GM13977 (cell line): ENCODE results near the gene CCND2.
A peak's percentile ranks its signal among the peaks of the same experiment; 100 is the strongest.

Source experiments
- DNase-seq: peaks from one replicate; pipeline ENCODE4 v3.0.0; 2012; ENCODE audit warnings: low spot score
- CTCF ChIP-seq: IDR thresholded peaks from 2 replicates; pipeline ENCODE4 v1.5.1; 2012; ENCODE audit warnings: mild to moderate bottlenecking, control low read depth; ENCODE audit not compliant: insufficient read depth; ENCODE audit errors: extremely low read depth, missing control alignments
- in situ Hi-C: fragments of 300-500 bp; cut with MboI; formaldehyde crosslinking; loops from one replicate; pipeline ENCODE4 v1.12.0; 2022; ENCODE audit warnings: low sequenced_read_pairs, low pct_unique_long_range_greater_than_20kb, mixed read lengths, inconsistent platforms; ENCODE audit not compliant: unreplicated experiment

Gene CCND2

GRCh38 chr12:4279198-4279690 is 5.7 kb downstream of the CCND2 start:
- in situ Hi-C loops, result loop anchor here (10.0 kb wide), 3 partner anchors 174 to 384 kb away; no protein-coding TSS in a partner anchor

GRCh38 chr12:4280351-4281163 is 7.0 kb downstream of the CCND2 start:
- DNase-seq, result no peak
- in situ Hi-C loops, result loop anchor here (10.0 kb wide), 1 partner anchor 276 kb away; no protein-coding TSS in a partner anchor
- TF ChIP-seq CTCF, result no peak

More at GRCh38 chr12:4279198-4279690, 5.7 kb downstream of the CCND2 start:
- DNase-seq, result no peak
- no peak for TF ChIP-seq CTCF

GRCh38 chr12:4281173-4281654 is 7.7 kb downstream of the CCND2 start:
- no peak for TF ChIP-seq CTCF
- no peak for DNase-seq
- in situ Hi-C loops, result loop anchor here (10.0 kb wide), 1 partner anchor 276 kb away; no protein-coding TSS in a partner anchor

GRCh38 chr12:4282103-4282891 is 8.7 kb downstream of the CCND2 start:
- in situ Hi-C loops, result loop anchor here (10.0 kb wide), 1 partner anchor 277 kb away; no protein-coding TSS in a partner anchor
- DNase-seq, result no peak
- no peak for TF ChIP-seq CTCF

- TF ChIP-seq CTCF, result peak; percentile 19
- no peak for DNase-seq
- in situ Hi-C loops, result loop anchor here (10.0 kb wide), 1 partner anchor 278 kb away; no protein-coding TSS in a partner anchor
Measured at GRCh38 chr12:4282892-4283511, 9.4 kb downstream of the CCND2 start.
